ENCODE results near the gene CDC34. TPM values are rescaled to one million over a fixed set of nuclear protein-coding genes. Genes with fewer than 3 reads are reported as not detected.

CDC34 gene
- total and polyA plus RNA-seq, 9 of the 15 experiments (the other 6 are each of a cell fraction or from before 2014, with no cell fraction given), result 0.80 to 203 (median 65.5) TPM

- TF ChIP-seq ZNF668 (CRISPR knock-in tag; IDR thresholded peaks at IDR 0.05) (no peak), NONO (IDR thresholded peaks at IDR 0.05; ENCODE audit: low read depth in 2 of 2, low read length in 1 of 2) (peak in 1 of 2 experiments; percentile 60; a peak in 1 of 4 replicates), HDAC2 (IDR thresholded peaks at IDR 0.05) (no peak), DNMT1 (IDR thresholded peaks at IDR 0.05) (no peak), NFIC (IDR thresholded peaks at IDR 0.05) (peak; percentile 99), BCOR (IDR thresholded peaks at IDR 0.05) (no peak), THAP12 (CRISPR knock-in tag; IDR thresholded peaks at IDR 0.05) (0 out of 2 replicates have a peak, but pooled peaks have one; percentile 5), MECOM (CRISPR knock-in tag; IDR thresholded peaks at IDR 0.05) (no peak), DMBX1 (CRISPR knock-in tag; IDR thresholded peaks at IDR 0.05; ENCODE audit: borderline replicate concordance) (peak; percentile 93), MYNN (IDR thresholded peaks at IDR 0.05) (no peak), MYNN (CRISPR knock-in tag; IDR thresholded peaks at IDR 0.05) (no peak), NFRKB (IDR thresholded peaks at IDR 0.05; ENCODE audit: low read depth) (peak; percentile 98)
- TF ChIP-seq, protein P1, sequence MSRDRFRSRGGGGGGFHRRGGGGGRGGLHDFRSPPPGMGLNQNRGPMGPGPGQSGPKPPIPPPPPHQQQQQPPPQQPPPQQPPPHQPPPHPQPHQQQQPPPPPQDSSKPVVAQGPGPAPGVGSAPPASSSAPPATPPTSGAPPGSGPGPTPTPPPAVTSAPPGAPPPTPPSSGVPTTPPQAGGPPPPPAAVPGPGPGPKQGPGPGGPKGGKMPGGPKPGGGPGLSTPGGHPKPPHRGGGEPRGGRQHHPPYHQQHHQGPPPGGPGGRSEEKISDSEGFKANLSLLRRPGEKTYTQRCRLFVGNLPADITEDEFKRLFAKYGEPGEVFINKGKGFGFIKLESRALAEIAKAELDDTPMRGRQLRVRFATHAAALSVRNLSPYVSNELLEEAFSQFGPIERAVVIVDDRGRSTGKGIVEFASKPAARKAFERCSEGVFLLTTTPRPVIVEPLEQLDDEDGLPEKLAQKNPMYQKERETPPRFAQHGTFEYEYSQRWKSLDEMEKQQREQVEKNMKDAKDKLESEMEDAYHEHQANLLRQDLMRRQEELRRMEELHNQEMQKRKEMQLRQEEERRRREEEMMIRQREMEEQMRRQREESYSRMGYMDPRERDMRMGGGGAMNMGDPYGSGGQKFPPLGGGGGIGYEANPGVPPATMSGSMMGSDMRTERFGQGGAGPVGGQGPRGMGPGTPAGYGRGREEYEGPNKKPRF (IDR thresholded peaks at IDR 0.05; ENCODE audit: low read depth, low read length), result no peak
These were observed 24.0 kb upstream of the CDC34 start, which contains the start of gene TPGS1 (continued) for GRCh38 chr19:507286-508203.

Data from K562 (cell line).